NCI-H524 (cell line): ENCODE data around the gene CCT3.
"Not testable (repeated sequence)": the region's sequence is repeated elsewhere in the genome, so short reads cannot be mapped to it uniquely, and the experiment has no call there.

Experiments
- DNase-seq, 2 experiments: peaks; one replicate each; lab custom pipeline; 2025; lab: John Stamatoyannopoulos, UW

CCT3 gene

GRCh38 chr1:156368889-156369684, 31.0 kb upstream of the CCT3 start, which contains the start of gene RHBG:
RHBG (plus strand) TSS chr1:156369211; CDS start chr1:156369250, 39 bp downstream.
- DNase-seq, result no peak

- DNase-seq, result no peak
These were observed 30.1 kb upstream of the CCT3 start for GRCh38 chr1:156368157-156368658.

GRCh38 chr1:156367383-156368156, 29.5 kb upstream of the CCT3 start:
- DNase-seq, result no peak

GRCh38 chr1:156366378-156367166, 28.5 kb upstream of the CCT3 start:
- no peak for DNase-seq

GRCh38 chr1:156365754-156366153, 27.7 kb upstream of the CCT3 start:
- no peak for DNase-seq

GRCh38 chr1:156360534-156360933, 22.4 kb upstream of the CCT3 start:
- no peak for DNase-seq

GRCh38 chr1:156359973-156360372, 21.9 kb upstream of the CCT3 start:
- no peak for DNase-seq

GRCh38 chr1:156359249-156359648, 21.2 kb upstream of the CCT3 start:
- DNase-seq, result no peak

- DNase-seq, result no peak
These were observed 20.5 kb upstream of the CCT3 start for GRCh38 chr1:156358641-156359040.

- no peak for DNase-seq
These were observed 19.9 kb upstream of the CCT3 start for GRCh38 chr1:156357977-156358376.

- peak in 1 of 2 experiments; percentile 59 for DNase-seq
These were observed 18.9 kb upstream of the CCT3 start for GRCh38 chr1:156356875-156357534.

GRCh38 chr1:156356262-156356874, 18.3 kb upstream of the CCT3 start:
- DNase-seq, result no peak

- not testable (repeated sequence) for DNase-seq
These were observed 14.4 kb upstream of the CCT3 start for GRCh38 chr1:156352481-156352880.

GRCh38 chr1:156347331-156347730, 9.2 kb upstream of the CCT3 start:
- DNase-seq, result no peak

- peak in 1 of 2 experiments; percentile 41 for DNase-seq
These were observed 8.5 kb upstream of the CCT3 start for GRCh38 chr1:156346636-156347035.

GRCh38 chr1:156346035-156346434, 7.9 kb upstream of the CCT3 start:
- DNase-seq, result not testable (repeated sequence)

GRCh38 chr1:156344409-156344808, 6.3 kb upstream of the CCT3 start:
- DNase-seq, result no peak

GRCh38 chr1:156342166-156342955, 4.3 kb upstream of the CCT3 start:
- DNase-seq, result no peak

GRCh38 chr1:156337888-156338179, 258 bp downstream of the CCT3 start:
- no peak for DNase-seq
